AG04450 (cell line): ENCODE results near the gene MMAB. TPM values are rescaled to one million over a fixed set of nuclear protein-coding genes. Genes with fewer than 3 reads are reported as not detected.

Experiments
- CTCF ChIA-PET: fragments of 300-600, 350-600 bp; formaldehyde crosslinking; extraction: SDS; loops from one replicate; lab custom pipeline; 2022; ENCODE audit warnings: antibody characterized with exemption, inconsistent platforms; lab: Charles Lee
- POLR2A ChIA-PET: fragments of 350-600 bp; formaldehyde crosslinking; extraction: SDS; loops from one replicate; lab custom pipeline; 2021; ENCODE audit warnings: antibody characterized with exemption, inconsistent platforms; lab: Yijun Ruan, JAX
- DNase-seq: peaks from one replicate; pipeline ENCODE4 v3.0.0-alpha.2; 2011; ENCODE audit warnings: low read depth, low spot score
- H3K27ac ChIP-seq: one replicate; pipeline ENCODE4 v1.5.1; 2012; ENCODE audit warnings: low read depth, low read length, control low read depth
- H3K27me3 ChIP-seq: one replicate; pipeline ENCODE4 v1.6.0; 2012; ENCODE audit warnings: low read length; ENCODE audit not compliant: control insufficient read depth, insufficient read depth
- H3K4me3 ChIP-seq: 2 replicates; pipeline ENCODE4 v1.5.1; 2011; ENCODE audit warnings: mild to moderate bottlenecking, low read depth, low read length, control low read depth
- H3K9me3 ChIP-seq: 2 replicates; pipeline ENCODE4 v1.5.1; 2012; ENCODE audit warnings: low read length; ENCODE audit not compliant: control insufficient read depth, insufficient read depth
- polyA plus RNA-seq: library from polyadenylated mRNA; depleted of rRNA; stranded (reverse); fragments of >200 nt; gene quantifications from 2 replicates; pipeline ENCODE4 v1.2.3, GENCODE V29; 2011
- TF ChIP-seq, protein P1 (sequence below): IDR thresholded peaks from 2 replicates; pipeline ENCODE4 v1.5.1; 2011; ENCODE audit warnings: low read depth, low read length, control low read depth, inconsistent platforms

MMAB gene
- polyA plus RNA-seq, 1 experiment: 13.0 TPM

DNA sequence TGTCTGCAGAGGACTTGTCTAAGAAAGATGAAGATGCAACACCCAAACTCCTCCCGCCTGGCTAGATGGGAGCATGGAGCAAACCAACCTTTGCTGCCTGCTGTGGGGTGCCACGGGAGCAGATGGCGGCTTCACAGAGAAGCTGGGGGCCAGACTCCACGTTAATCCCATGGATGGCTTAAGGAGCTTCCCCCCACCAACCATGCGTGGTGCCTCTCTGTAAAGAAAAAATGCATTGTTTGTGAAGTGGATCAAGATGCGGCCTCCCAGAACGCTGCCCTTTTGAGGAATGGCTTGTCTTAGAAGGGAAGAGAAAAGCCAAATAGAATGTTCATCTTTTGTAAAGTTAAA, 15.9 kb upstream of the MMAB start:
- H3K9me3 ChIP-seq: no peaks in the 10 kb centered on the region
- no peak for DNase-seq
- POLR2A ChIA-PET: no interaction called here
- no peak overlapping the region for H3K27ac ChIP-seq
- CTCF ChIA-PET: interaction anchor here (1.3 kb wide), 1 partner anchor 8 kb away, joined by 7 read pairs; no protein-coding TSS in a partner anchor
- no peaks in the 10 kb centered on the region for H3K27me3 ChIP-seq
- TF ChIP-seq, protein P1, sequence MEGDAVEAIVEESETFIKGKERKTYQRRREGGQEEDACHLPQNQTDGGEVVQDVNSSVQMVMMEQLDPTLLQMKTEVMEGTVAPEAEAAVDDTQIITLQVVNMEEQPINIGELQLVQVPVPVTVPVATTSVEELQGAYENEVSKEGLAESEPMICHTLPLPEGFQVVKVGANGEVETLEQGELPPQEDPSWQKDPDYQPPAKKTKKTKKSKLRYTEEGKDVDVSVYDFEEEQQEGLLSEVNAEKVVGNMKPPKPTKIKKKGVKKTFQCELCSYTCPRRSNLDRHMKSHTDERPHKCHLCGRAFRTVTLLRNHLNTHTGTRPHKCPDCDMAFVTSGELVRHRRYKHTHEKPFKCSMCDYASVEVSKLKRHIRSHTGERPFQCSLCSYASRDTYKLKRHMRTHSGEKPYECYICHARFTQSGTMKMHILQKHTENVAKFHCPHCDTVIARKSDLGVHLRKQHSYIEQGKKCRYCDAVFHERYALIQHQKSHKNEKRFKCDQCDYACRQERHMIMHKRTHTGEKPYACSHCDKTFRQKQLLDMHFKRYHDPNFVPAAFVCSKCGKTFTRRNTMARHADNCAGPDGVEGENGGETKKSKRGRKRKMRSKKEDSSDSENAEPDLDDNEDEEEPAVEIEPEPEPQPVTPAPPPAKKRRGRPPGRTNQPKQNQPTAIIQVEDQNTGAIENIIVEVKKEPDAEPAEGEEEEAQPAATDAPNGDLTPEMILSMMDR: no peak
- H3K4me3 ChIP-seq: no peak overlapping the region

DNA sequence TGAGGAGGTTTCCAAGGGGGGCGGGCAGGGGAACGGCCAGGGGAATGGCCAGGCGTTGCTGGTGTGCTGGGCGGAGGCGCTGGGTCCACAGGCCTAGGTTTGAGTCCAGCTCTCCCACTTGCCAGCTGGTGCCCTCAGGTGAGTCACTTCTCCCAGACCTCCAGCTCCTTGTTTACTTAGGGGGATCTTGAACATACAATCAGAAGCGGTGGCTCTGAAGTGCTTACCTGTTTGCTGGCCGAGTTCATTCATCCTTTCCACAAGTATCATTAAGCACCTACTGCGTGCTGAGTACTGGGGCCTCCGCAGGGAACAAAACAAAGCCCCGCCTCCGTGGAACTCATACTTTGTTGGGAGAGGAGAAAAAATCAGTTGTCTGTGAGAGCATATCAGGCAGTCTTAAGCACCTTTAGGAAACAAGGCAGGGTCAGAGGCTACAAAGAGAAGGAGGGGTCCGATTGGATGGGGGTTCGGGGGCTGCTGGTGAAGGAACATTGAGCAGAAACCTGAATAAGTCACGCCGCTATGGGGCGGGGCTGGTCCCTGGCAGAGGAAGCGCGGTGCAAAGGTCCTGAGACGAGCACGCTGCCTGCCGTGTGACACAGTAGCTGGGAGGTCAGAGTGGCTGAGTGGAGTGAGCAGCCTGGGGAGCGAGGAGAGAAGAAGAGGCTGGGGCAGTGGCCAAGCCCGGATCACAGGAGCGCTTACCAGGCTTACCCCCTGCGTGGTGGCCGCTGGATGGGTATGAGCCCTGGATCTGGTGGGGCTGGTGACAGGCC, 15.3 kb upstream of the MMAB start:
- no peak for DNase-seq
- POLR2A ChIA-PET: interaction anchor here (0.6 kb wide), 1 partner anchor 23 kb away, joined by 3 read pairs; no protein-coding TSS in a partner anchor
- TF ChIP-seq, protein P1: no peak
- Histone ChIP-seq H3K4me3 (no peak overlapping the region), H3K9me3 (no peaks in the 10 kb centered on the region), H3K27me3 (no peaks in the 10 kb centered on the region), H3K27ac (no peak overlapping the region)
- CTCF ChIA-PET: interaction anchor here (1.3 to 3.9 kb wide), 2 partner anchors 9 kb away, joined by 7 to 31 read pairs; no protein-coding TSS in a partner anchor

DNA sequence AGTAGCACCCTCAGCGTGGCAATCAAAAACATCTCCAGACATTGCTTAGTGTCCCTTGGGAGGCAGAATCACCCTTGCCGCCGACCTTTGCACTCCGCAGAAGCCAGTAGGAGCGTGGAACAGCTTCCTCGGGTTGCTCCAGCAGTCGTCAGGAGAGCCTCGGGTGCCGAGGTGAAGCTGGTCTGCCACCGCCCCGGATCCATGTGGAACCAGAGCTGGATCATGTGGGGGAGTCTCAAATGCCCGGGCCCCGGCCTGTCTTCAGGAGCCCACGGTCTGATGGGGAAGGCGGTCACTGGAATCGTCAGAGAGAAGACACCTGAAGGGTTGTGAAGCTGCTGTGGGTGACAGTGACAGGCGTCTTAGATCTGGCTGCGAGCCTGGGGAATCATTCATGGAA, 14.6 kb upstream of the MMAB start:
- no peak for DNase-seq
- Histone ChIP-seq H3K27ac (no peak overlapping the region), H3K4me3 (no peak overlapping the region), H3K9me3 (no peaks in the 10 kb centered on the region), H3K27me3 (no peaks in the 10 kb centered on the region)
- TF ChIP-seq, protein P1: no peak
- ChIA-PET POLR2A (interaction anchor here (0.6 kb wide), 1 partner anchor 24 kb away, joined by 3 read pairs; no protein-coding TSS in a partner anchor), CTCF (interaction anchor here (3.9 kb wide), 1 partner anchor 10 kb away, joined by 31 read pairs; no protein-coding TSS in a partner anchor)

GRCh38 chr12:109586385-109587296, 13.3 kb upstream of the MMAB start:
- TF ChIP-seq, protein P1: no peak
- Histone ChIP-seq H3K27ac (no peak overlapping the region), H3K27me3 (no peaks in the 10 kb centered on the region), H3K4me3 (no peak overlapping the region), H3K9me3 (no peaks in the 10 kb centered on the region)
- POLR2A ChIA-PET: interaction anchor here (0.5 to 0.6 kb wide), 2 partner anchors 18 to 32 kb away, joined by 3 to 9 read pairs; no protein-coding TSS in a partner anchor
- CTCF ChIA-PET: interaction anchor here (1.3 to 3.9 kb wide), 2 partner anchors 11 to 188 kb away, joined by 6 to 31 read pairs; no protein-coding TSS in a partner anchor
- no peak for DNase-seq
